Measurements from ENCODE around the gene TNNT3.
"Not testable (repeated sequence)": the region's sequence is repeated elsewhere in the genome, so short reads cannot be mapped to it uniquely, and the experiment has no call there.

TNNT3 gene

GRCh38 chr11:1935156-1936071, 15.9 kb downstream of the TNNT3 start:
- no peak for DNase-seq (ENCODE audit: low read depth in 2 of 2)

DNA sequence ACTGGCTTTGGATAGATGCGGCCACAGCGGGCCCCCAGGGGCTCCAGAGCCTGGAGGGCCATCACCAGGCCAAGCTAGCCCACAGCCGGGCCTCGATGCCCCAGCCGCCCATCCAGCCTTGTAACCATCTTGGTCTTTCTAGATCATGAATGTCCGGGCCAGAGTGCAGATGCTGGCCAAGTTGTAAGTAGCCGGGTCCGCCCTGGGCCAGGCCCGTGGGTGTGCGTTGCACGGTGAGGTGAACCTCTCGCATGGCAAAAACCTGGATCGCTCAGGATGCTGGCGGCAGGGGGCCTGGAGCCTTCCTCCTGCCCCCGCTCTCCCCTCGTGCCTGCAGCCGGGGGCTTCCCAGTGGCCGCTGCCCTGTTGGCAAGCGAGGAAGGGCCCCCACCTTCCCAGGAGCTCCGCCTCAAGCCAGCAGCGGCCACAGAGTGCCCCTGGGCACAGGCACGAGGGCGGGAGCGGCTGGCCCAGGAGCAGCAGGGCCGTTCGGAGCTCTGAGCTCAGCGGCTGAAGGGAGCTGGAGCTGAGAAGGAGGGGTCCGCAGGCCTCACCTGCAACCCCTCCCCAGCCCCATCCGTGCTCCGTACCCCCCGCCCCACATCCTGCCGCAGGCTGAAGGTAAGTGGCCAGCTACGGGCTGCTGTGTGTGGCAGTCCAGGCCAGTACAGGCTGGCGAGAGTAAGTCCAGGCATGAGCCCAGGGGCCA, 16.7 kb downstream of the TNNT3 start:
- no peak for DNase-seq (ENCODE audit: low read depth in 2 of 2)

DNA sequence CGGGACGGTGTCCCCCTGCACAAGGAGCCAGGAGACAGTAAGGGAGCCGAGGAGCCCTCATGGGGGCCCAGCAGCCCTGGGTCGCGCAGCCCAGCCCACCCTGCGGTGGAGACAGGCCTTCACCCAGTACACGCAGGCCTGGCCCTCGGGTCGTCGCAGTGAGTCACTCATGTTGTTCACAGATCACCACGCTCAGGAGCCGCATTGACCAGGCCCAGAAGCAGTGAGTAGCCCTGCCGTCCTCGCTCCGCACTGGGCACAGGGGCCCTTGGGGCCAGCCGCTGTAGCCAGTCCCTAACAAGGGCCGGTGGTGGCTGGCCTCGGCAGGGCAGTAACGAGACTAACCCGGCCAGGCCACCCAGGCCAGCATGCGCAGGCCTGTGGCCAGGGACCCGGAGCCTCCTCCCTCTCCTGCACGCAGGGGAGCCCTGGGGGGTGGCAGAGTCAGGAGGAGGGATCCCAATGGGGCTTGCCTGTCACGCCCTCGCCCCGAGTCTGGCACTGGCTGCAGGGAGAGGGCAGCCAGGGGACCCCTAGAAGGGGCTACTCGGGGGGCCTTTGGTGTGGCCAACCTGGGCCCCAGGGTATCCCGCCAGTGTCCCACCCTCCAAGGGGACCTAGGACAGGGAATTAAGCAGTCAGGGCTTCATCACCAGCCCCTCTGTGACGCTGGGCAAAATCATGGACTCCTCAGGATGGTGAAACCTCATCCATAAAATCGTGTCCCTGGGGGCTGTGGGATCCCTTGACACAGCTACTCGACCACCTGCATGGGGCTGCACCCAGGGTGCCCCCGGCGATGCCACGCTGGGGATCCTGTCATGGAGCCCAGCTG, 17.5 kb downstream of the TNNT3 start:
- DNase-seq (ENCODE audit: low read depth in 2 of 2) = no peak

DNA sequence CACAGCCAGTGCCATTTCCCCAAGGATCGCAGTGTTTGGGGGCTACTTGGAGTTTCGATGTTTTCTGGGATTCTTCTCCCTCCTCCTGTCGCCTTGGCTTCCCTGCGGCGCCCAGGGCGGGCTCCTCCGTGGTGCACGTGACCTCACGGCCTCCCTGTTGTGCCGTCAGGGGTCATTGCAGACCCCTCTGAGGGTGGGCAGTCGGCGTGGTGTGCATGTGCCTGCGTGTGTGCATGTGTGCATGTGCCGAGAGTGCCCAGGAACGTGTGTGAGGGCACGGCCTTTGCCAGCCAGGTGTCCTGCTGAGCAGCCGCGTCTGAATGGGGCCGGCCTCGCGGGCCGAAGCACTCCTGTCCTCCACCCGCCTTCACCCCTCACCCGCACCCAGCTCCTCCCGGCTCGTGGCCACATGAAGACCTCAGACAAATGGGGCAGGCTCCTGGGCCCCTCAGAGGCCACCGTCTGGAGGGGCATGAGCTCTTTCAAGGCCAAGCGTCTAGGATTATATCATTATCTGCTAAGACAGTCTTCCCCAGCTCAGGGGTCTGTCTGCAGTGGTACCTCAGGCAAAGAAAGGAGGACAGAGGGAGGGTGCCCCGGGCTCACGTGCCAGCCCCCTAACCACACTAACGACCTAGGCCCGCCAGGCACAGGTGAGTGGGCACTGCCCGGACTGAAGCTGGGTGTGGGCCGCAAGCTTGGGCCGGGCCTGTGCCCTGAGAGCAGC, 18.3 kb downstream of the TNNT3 start:
- DNase-seq (ENCODE audit: low read depth in 2 of 2) = no peak

DNA sequence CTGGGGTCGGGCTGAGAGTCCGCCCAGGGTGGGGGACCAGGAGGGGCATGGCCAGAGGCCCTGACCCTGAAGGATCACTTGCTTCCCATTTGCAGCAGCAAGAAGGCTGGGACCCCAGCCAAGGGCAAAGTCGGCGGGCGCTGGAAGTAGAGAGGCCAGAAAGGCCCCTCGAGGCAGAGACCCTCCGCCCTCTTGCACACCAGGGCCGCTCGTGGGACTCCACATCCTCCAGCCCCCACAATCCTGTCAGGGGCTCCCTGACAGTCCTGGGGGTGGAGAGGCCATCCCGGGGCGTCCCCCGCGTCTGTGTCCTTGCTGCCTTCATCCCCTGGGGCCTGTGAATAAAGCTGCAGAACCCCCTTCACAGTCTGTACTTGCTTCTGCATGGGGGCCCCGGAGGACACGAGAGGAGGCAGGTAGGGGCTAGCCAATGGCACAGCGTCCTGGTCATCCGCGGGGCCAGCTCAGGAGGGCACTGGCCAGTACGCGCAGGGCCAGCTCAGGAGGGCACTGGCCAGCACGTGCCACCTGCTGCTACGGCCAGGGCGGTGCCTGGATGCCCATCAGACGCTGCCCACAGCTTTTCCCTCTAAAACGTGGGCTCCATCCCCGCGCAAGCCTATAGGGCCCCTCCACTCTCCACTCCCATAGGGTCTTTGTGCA, 19.0 kb downstream of the TNNT3 start:
- no peak for DNase-seq (ENCODE audit: low read depth in 2 of 2)

GRCh38 chr11:1939006-1939625, 19.6 kb downstream of the TNNT3 start:
- no peak for DNase-seq (ENCODE audit: low read depth in 2 of 2)

DNA sequence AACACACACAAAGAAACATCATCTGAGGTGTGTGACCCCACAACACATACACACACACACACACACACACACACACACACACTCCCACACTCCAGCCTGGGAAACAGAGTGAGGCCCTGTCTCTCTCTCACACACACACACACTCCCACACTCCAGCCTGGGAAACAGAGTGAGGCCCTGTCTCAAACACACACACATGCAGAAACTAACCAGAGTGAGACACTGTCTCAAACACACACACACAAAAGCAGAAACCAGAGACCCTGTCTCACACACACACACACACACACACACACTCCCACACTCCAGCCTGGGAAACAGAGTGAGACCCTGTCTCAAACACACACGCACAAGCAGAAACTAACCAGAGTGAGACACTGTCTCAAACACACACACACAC, 20.3 kb downstream of the TNNT3 start:
- DNase-seq (ENCODE audit: low read depth in 2 of 2) = not testable (repeated sequence)

- DNase-seq (ENCODE audit: low read depth in 2 of 2) = no peak
Observed at GRCh38 chr11:1942558-1943260, 23.2 kb downstream of the TNNT3 start.

DNA sequence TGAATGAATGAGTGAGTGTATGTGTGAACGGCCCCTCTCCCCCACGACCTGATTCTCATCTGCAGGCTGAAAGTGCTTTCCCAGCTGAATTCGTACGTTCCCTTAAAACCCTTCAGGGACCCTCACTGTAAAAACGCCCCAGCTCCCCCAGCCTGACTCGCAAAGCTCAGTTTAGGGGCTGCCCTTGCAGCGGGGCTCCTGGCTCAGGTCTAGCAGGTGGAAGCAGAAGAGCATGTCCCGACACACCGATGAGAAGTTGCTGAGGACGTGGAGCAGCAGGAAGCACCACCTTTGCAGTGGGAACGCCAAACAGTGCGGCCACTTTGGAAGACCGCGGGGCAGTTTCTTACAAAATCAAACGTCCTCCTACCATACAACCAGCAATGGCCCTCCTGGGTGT, 24.1 kb downstream of the TNNT3 start:
- DNase-seq (ENCODE audit: low read depth in 2 of 2) = no peak

GRCh38 chr11:1943977-1944376, 24.5 kb downstream of the TNNT3 start:
- no peak for DNase-seq (ENCODE audit: low read depth in 2 of 2)

GRCh38 chr11:1946812-1947484, 27.4 kb downstream of the TNNT3 start, which contains the start of gene MRPL23:
MRPL23 (plus strand) TSS chr11:1947332; CDS start chr11:1947363, 31 bp downstream.
- DNase-seq (ENCODE audit: low read depth in 2 of 2) = no peak

GRCh38 chr11:1947592-1948237, 28.2 kb downstream of the TNNT3 start:
- DNase-seq (ENCODE audit: low read depth in 2 of 2) = no peak

DNA sequence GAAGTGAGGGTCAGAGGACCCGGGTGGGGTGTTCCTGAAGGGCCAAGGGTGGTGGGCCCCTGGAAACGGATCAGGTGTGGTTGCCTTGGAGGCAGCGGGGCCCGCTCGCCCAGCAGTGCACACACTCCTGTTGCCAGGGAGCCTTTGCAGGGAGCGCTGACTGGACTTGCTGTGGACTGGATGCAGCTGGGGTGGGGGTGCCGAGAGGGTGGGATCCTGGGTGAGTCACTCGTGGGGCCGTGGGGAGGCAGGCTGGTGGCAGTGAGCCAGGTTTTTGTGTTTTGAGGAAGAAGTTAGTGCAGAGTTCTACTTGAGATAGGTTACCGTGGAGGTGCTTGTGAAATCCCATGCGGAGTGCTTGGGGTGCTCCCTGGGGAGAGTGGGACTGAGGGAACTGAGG, 28.9 kb downstream of the TNNT3 start:
- DNase-seq (ENCODE audit: low read depth in 2 of 2) = no peak

- no peak for DNase-seq (ENCODE audit: low read depth in 2 of 2)
Observed at GRCh38 chr11:1949302-1949701, 29.8 kb downstream of the TNNT3 start.

DNA sequence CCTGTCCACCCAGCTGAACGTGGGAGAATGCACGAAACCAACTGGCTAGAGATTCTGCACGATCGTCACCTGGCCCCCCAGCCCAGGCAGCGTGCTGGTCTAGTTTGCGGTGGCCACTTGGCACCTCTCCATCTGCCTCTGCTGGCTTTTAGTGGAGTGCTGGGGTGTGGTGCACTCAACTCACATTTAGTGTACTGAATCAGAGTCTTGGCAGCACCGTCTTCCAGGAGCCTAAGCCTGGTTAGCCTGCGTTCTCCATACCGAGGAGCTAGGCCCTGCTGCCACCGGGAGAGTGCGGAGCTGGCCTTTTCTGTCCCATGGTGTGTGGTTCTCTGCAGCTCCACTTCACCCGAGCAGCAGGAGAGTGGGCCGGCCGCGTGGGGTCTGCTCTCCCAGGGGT, 30.4 kb downstream of the TNNT3 start:
- DNase-seq (ENCODE audit: low read depth in 2 of 2) = no peak

DNA sequence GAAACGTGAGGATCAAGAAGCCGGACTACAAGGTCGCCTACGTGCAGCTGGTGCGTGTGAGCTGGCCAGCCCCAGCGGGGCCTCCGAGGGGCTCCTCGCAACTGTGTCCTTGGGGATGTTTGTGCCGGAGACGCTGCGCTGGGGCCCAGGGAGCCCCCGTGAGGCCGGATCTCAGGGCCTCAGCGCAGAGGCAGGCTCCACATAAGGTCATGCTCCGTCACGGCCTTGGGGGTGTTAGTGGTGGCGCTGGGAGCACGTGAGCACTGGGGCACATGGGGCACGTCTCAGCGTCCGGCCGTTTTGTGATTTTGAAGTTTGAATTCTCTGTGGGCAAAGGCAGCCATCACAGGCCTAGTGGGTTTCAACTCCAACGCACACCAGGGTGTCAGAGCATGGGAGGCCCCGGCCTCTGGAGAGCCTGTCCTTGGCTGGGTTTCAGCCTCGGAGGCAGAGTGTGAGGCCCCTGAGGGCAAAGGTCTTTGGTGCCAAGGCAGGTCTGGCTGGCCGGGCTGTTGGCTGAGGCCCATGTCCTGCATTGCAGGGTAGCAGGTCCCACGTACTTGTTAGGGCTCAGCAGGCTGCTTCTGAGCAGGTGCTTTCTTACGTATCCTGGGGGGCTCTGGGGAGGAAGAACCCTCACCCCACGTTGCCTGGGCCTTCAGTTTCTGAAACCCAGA, 33.4 kb downstream of the TNNT3 start:
- no peak for DNase-seq (ENCODE audit: low read depth in 2 of 2)

GRCh38 chr11:1953489-1954266, 34.2 kb downstream of the TNNT3 start:
- DNase-seq (ENCODE audit: low read depth in 2 of 2) = no peak
